ENCODE measurements around the gene DDI2.

DDI2 gene

DNA sequence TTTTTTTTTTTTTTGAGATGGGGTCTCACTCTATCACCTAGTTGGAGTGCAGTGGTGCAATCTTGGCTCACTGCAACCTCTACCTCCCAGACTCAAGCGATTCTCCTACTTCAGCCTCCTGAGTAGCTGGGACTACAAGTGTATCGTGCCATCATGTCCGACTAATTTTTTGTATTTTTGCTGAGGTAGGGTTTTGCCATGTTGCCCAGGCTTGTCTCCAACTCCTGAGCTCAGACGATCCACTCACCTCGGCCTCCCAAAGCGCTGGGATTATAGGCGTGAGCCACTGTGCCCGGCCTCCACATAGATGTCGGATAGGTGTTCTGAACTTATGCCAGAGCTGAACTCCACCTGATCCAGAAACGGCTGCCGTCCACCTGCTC, 87.9 kb downstream of the DDI2 start:
- no peak for DNase-seq

DNA sequence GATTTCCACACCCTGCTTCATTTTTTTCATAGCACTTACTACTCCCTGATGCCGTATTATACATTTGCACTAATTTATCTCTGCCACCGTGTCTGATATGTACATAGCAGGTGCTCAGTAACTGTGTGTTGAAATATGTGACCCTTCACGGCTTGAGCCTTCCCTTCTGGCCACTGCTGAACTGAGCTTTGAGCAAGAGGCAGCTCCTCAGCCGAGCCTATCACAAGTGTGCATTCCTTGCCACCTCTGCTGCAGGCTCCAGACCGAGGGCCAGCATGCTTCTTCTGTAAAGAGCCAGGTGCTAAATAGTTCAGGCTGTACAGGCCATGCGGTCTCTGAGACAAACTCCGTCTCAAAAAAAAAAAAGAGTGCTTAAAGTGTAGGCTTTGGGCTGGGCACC, 89.5 kb downstream of the DDI2 start:
- DNase-seq: no peak

DNA sequence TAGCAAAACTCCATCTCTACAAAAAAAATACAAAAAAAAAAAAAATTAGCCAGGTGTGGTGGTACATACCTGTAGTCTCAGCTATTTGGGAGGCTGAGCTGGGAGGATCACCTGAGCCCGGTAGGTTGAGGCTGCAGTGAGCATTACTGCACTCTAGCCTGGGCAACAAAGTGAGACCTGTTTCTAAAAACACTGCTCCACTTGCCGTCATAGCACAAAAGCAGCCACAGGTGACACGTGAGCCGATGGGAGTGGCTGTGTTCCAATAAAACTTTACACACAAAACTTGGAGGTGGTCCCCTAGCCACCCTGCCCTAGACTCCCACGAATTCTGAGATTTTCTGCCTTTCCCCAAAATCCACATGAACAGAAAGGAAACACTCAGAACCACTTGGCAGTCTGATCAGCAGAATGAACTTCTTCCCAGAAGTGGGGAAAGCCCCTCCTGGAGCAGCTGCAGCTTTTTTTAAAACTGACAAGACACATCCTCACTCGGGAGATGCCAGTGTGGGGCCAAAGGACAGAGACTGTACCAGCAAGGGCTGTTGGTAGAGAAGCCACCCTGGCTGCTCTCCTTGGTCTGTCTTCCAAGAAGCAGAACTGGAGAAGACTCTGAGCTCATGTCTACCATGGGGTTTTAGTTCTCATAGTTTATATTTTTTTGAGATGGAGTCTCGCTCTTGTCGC, 90.1 kb downstream of the DDI2 start:
- peak; percentile 37 for DNase-seq

GRCh38 chr1:15708486-15709137, 91.4 kb downstream of the DDI2 start:
- no peak for DNase-seq

DNA sequence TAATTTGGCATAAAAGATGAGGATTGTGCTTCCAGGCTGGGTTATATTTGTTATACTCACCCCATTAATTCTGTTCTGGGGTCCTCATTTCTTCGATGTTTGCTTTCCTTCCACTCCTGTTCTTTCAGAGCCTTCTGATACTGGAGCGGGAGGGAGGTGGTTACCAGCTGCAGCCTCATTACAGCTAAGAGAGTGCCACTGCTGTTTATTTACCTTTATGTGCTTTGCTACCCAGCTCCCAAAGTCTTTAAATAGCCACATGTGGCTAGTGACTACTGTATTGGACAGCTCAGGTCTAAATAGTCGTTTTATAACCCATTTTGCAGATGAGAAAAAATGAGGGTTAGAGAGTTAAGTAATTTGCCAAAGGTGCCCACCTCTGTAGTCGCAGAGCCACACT, 92.0 kb downstream of the DDI2 start:
- no peak for DNase-seq

DNA sequence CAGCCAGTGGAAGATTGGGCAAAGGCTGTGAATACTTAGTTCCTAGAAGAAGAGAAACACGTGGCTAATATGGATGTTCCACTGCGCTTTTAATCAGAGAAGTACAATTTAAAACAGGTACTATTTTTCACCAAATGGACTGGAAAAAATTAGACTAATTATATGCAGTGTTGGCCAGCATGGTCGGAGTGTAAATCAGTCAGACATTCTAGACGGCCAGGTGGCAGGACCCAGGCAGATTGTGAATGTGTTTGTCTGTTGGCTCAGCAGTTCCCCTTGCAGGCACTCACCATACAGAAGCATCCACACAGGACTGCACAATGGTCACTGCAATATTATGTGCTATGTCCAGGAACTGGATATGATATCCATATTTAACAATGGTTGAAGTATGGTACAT, 94.9 kb downstream of the DDI2 start:
- DNase-seq: no peak

- DNase-seq: no peak
Measured at GRCh38 chr1:15714406-15715136, 97.3 kb downstream of the DDI2 start.

DNA sequence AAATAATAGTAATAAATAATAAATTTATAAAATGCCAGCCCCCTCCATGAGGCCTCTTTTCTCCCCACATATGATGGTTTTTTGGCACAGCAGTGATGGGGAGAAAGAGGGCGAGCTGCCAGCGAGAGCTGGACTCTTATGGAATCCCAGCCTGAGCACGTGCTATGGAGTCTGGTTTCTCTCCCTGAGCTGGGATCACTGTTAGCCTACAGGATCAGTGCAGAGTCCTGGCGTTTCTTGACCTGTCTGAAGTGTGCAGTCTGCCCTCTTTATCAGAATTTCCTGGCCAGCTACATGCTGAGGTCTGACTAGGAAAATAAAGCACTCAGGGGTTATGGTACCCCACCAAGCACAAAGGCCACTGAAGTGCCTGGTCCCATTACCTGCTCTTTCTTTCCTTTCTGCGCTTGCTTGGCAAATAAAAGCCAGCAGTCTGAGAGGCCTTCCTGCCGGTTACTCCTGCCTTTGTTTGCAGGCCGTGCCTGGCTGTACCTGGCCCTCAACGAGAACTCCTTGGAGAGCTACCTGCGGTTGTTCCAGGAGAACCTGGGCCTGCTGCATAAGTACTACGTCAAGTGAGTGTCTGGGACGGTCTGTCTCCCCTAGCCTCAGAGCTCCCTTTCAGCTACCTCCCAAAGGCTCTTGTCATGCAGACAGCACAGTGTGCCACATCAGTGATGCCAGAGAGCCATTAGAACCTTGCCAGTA, 100.3 kb downstream of the DDI2 start:
- no peak for DNase-seq

DNA sequence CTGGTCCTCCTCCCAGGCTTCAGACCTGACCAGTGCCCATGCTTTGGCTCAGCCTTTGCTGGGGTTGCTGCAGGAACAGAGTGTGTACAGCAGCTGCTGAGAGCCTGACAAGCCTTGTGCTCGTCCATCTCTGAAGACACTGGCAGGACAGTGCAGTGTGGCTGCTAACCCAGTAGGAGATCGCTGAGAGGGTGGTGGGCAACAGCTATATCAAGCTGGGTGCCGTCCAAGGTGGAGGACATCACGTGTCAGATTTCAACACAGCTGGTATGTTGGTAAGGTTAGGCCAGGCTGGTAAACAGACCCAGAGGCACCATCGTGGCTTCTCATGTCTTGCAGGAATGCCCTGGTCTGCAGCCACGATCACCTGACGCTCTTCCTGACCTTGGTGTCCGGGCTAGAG, 100.9 kb downstream of the DDI2 start:
- DNase-seq: no peak
